ENCODE measurements around the gene EFCAB6. TPM values are rescaled to one million over a fixed set of nuclear protein-coding genes. Genes with fewer than 3 reads are reported as not detected.

Gene EFCAB6
- total and polyA plus RNA-seq, 7 donors, result 0.45 to 5.7 (median 1.8) TPM

- DNase-seq, result no peak
- Histone ChIP-seq H3K36me3 (no peaks in the 10 kb centered on the region), H3K4me3 (no peak overlapping the region), H3K9me3 (no peaks in the 10 kb centered on the region), H3K4me1 (no peaks in the 10 kb centered on the region), H3K27me3 (no peaks in the 10 kb centered on the region), H3K27ac (no peak overlapping the region)
- intact Hi-C loops (cut with DNase I), result no loop called here
- 86 to 88% methylated on average over 9 of the region's 9 CpGs for WGBS, 2 donors
- TF ChIP-seq POLR2A (IDR thresholded peaks at IDR 0.05) (no peak), CTCF (IDR thresholded peaks at IDR 0.05) (no peak), POLR2AphosphoS5 (IDR thresholded peaks at IDR 0.05) (no peak), EP300 (IDR thresholded peaks at IDR 0.05) (no peak)
Observed at GRCh38 chr22:43572710-43573109, 239.4 kb downstream of the EFCAB6 start.

- TF ChIP-seq EP300 (IDR thresholded peaks at IDR 0.05), result no peak
- no peak for TF ChIP-seq POLR2A (IDR thresholded peaks at IDR 0.05)
- no peak for TF ChIP-seq POLR2AphosphoS5 (IDR thresholded peaks at IDR 0.05)
- no peak for TF ChIP-seq CTCF (IDR thresholded peaks at IDR 0.05)
- no peaks in the 10 kb centered on the region for H3K9me3 ChIP-seq
- intact Hi-C loops (cut with DNase I), result no loop called here
- DNase-seq, result no peak
- H3K4me3 ChIP-seq, result no peak overlapping the region
- no peaks in the 10 kb centered on the region for H3K27me3 ChIP-seq
- H3K27ac ChIP-seq, result no peak overlapping the region
- 83 to 87% methylated on average over 4 of the region's 4 CpGs for WGBS, 2 donors
- no peaks in the 10 kb centered on the region for H3K36me3 ChIP-seq
- no peaks in the 10 kb centered on the region for H3K4me1 ChIP-seq
Observed at GRCh38 chr22:43571181-43571580, 240.9 kb downstream of the EFCAB6 start.

GRCh38 chr22:43570531-43571165 is 241.5 kb downstream of the EFCAB6 start:
- H3K9me3 ChIP-seq, result no peaks in the 10 kb centered on the region
- no peaks in the 10 kb centered on the region for H3K4me1 ChIP-seq
- DNase-seq, result no peak
- no peak for TF ChIP-seq CTCF (IDR thresholded peaks at IDR 0.05)
- no peak for TF ChIP-seq EP300 (IDR thresholded peaks at IDR 0.05)
- TF ChIP-seq POLR2AphosphoS5 (IDR thresholded peaks at IDR 0.05), result no peak
- TF ChIP-seq POLR2A (IDR thresholded peaks at IDR 0.05), result no peak
- H3K27me3 ChIP-seq, result no peaks in the 10 kb centered on the region
- no peaks in the 10 kb centered on the region for H3K36me3 ChIP-seq
- intact Hi-C loops (cut with DNase I), result no loop called here
- WGBS, 2 donors, result 66 to 83% methylated on average over 14 of the region's 14 CpGs
- no peak overlapping the region for H3K27ac ChIP-seq
- H3K4me3 ChIP-seq, result no peak overlapping the region

GRCh38 chr22:43569111-43569510 is 243.0 kb downstream of the EFCAB6 start:
- intact Hi-C loops (cut with DNase I), result no loop called here
- H3K36me3 ChIP-seq, result no peaks in the 10 kb centered on the region
- H3K27ac ChIP-seq, result no peak overlapping the region
- 88 to 92% methylated on average over 6 of the region's 6 CpGs for WGBS, 2 donors
- TF ChIP-seq POLR2AphosphoS5 (IDR thresholded peaks at IDR 0.05), result no peak
- no peak for TF ChIP-seq EP300 (IDR thresholded peaks at IDR 0.05)
- no peak for TF ChIP-seq CTCF (IDR thresholded peaks at IDR 0.05)
- TF ChIP-seq POLR2A (IDR thresholded peaks at IDR 0.05), result no peak
- DNase-seq, result no peak
- no peak overlapping the region for H3K4me3 ChIP-seq
- H3K9me3 ChIP-seq, result no peaks in the 10 kb centered on the region
- H3K27me3 ChIP-seq, result no peaks in the 10 kb centered on the region
- H3K4me1 ChIP-seq, result no peaks in the 10 kb centered on the region
